ENCODE results near the gene SPRR2E. TPM values are rescaled to one million over a fixed set of nuclear protein-coding genes. Genes with fewer than 3 reads are reported as not detected.

Gene SPRR2E
- total RNA-seq, 1 donor from 2014 or later = not detected

DNA sequence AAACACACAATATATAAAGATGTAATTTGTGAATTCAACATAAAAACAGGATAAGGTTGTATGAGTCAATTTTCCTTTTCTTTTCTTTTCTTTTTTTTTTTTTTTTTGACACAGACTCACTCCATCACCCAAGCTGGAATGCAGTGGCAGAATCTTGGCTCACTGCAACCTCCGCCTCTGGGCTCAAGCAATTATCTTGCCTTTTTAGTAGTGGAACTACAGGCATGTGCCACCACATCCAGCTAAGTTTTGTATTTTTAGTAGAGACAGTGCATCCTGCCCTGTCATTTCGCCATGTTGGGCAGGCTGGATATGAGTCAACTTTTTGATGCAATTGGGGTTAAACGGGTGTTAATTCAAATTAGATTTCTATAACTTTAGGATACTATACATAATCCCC is 12.6 kb downstream of the SPRR2E start:
- H3K9me3 Mint-ChIP-seq = no peaks in the 10 kb centered on the region
- no peak overlapping the region for H3K4me3 Mint-ChIP-seq
- no peaks in the 10 kb centered on the region for H3K4me1 Mint-ChIP-seq (ENCODE audit: unreplicated experiment)
- H3K36me3 Mint-ChIP-seq = no peaks in the 10 kb centered on the region
- no peak overlapping the region for H3K27ac Mint-ChIP-seq
- H3K27me3 Mint-ChIP-seq = no peaks in the 10 kb centered on the region
- no peak for DNase-seq (ENCODE audit: extremely low spot score, unreplicated experiment)
- TF ChIP-seq, protein P1, sequence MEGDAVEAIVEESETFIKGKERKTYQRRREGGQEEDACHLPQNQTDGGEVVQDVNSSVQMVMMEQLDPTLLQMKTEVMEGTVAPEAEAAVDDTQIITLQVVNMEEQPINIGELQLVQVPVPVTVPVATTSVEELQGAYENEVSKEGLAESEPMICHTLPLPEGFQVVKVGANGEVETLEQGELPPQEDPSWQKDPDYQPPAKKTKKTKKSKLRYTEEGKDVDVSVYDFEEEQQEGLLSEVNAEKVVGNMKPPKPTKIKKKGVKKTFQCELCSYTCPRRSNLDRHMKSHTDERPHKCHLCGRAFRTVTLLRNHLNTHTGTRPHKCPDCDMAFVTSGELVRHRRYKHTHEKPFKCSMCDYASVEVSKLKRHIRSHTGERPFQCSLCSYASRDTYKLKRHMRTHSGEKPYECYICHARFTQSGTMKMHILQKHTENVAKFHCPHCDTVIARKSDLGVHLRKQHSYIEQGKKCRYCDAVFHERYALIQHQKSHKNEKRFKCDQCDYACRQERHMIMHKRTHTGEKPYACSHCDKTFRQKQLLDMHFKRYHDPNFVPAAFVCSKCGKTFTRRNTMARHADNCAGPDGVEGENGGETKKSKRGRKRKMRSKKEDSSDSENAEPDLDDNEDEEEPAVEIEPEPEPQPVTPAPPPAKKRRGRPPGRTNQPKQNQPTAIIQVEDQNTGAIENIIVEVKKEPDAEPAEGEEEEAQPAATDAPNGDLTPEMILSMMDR (conservative IDR thresholded peaks at IDR 0.05) = no peak

DNA sequence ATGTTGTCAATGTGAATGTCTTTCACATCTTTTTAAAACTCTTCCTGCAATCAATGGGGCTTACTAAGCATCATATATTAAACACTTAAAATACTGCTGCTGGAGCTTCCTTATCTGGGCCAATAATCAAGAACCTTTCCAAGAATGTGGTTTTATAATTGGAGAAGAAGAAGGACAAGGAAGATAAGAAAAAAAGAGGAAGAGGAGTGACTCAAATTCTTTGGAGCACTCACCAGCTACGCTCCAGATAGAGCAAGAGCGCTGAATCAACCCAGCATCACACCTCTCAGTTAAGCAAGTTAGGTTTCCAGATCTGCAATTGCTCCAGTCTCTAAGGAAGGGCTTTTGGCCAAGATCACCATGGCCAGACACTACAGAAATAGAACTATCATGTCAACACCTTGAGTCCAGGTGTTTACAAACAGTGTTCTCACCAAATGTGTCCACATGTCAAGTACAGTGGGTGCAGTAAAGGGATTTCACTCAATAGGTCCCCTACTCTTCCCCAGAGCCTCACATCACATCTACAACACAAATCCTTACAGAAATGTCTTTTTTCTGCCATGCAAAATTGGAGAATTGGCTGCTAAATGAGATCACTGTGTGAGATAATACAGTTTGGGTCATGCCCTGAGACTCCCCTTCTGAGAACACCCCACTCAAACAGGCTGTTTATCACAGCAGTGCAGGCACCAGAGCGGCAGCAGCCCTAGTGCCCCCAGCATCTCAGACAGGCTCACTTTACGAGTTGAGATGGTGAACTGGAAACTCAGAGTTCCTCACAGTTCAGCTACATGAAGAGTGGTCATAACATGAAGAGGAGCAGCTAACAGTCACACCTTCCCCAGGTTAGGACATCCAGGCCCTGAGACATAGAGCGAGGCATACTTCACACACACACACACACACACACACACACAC is 21.3 kb downstream of the SPRR2E start:
- no peaks in the 10 kb centered on the region for H3K9me3 Mint-ChIP-seq
- no peak for DNase-seq (ENCODE audit: extremely low spot score, unreplicated experiment)
- TF ChIP-seq, protein P1 (conservative IDR thresholded peaks at IDR 0.05) = no peak

DNA sequence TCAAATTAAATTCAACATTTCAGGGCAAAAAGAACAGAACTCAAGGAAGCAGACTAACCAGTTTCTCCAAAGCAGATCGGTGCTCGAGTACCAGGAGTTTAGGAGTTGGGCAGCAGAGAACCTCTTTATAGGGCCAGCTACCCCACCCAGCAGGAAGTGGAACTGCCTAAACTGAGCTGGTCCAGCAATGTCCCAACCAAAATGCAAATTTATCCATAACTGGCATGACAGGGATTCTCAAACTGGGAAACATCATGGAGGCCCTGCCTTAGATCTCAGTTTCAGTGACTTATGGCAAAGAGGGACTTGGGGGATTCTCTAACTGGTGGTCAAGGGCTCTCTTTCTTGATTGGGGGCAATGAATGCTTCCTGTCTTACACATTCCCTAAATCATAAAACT is 22.8 kb downstream of the SPRR2E start, which contains the start of gene SPRR2B:
SPRR2B (minus strand) TSS at position 101 of the 400 bp plus-strand sequence. CDS start 772 bp downstream, outside the sequence.
- H3K4me1 Mint-ChIP-seq (ENCODE audit: unreplicated experiment) = no peaks in the 10 kb centered on the region
- DNase-seq (ENCODE audit: extremely low spot score, unreplicated experiment) = no peak
- H3K36me3 Mint-ChIP-seq = no peaks in the 10 kb centered on the region
- H3K27ac Mint-ChIP-seq = no peak within 1 kb of the TSS
- TF ChIP-seq, protein P1 (conservative IDR thresholded peaks at IDR 0.05) = no peak
- H3K27me3 Mint-ChIP-seq = peaks cover 10% of the 10 kb centered on the region
- H3K4me3 Mint-ChIP-seq = no peak within 1 kb of the TSS
- no peaks in the 10 kb centered on the region for H3K9me3 Mint-ChIP-seq

More for the DNA sequence above, 21.3 kb downstream of the SPRR2E start:
- Mint-ChIP-seq H3K36me3 (no peaks in the 10 kb centered on the region), H3K4me3 (no peak overlapping the region), H3K27me3 (peaks cover 8% of the 10 kb centered on the region), H3K27ac (no peak overlapping the region), H3K4me1 (ENCODE audit: unreplicated experiment) (no peaks in the 10 kb centered on the region)

DNA sequence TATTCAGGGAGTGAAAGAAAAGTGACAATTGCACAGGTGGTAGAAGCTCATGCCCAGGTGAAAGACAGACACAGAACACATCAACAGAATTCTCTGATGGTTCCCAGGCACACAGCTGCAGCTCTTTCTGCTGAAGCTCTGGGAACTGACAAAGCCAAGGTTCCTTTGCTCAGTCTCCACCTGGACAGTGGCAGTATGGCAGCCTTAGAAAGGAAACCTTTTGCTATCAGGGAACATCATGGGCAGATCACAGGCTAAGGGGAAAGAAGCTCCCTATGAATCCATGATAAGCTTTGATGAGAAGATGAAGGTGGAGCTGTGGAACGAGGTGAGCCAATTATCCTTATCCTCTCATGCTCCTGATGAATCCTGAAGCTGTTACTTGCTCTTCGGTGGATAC is 24.1 kb downstream of the SPRR2E start:
- H3K27me3 Mint-ChIP-seq = peaks cover 10% of the 10 kb centered on the region
- TF ChIP-seq, protein P1 (conservative IDR thresholded peaks at IDR 0.05) = no peak
- DNase-seq (ENCODE audit: extremely low spot score, unreplicated experiment) = no peak
- H3K4me1 Mint-ChIP-seq (ENCODE audit: unreplicated experiment) = no peaks in the 10 kb centered on the region
- no peaks in the 10 kb centered on the region for H3K9me3 Mint-ChIP-seq
- H3K27ac Mint-ChIP-seq = no peak overlapping the region
- H3K4me3 Mint-ChIP-seq = no peak overlapping the region
- no peaks in the 10 kb centered on the region for H3K36me3 Mint-ChIP-seq

DNA sequence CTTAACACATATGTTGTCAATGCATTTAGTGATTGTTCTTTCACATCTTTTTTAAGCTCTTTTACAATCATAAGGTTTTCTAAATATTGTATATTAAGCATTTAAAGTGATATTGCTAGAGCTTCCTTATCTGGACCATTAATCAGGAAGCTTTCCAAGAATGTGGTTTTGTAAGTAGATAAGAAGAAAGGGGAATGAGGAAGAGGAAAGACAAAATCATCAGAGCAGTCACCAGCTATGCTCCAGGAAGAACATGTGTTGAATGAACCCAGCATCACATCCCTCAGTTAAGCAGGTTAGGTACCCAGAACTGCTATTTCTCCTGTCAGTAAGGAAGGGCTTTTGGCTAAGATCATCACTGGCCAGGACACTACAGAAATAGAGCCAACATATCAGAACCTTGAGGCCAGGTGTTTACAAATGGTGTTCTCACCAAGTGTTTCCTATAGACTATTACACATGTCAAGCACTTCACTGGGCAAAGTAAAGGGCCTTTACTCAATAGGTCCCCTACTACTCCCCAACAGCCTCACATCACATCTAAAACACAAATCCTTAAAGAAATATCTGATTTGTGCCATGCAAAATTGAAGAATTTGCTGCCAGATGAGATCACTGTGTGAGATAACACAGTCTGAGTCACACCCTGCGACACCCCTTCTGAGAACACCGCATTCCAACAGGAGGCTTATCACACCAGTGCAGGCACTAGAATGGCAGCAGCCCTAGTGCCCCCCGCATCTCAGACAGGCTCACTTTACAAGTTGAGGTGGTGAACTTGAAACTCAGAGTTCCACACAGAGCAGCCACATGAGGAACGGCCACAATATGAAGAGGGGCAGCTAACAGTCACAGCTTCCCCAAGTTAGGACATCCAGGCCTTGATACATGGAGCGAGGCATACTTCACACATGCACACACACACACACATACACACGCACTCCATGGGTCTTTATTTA is 35.2 kb downstream of the SPRR2E start:
- Mint-ChIP-seq H3K27ac (peak overlapping the region; percentile 1), H3K4me1 (ENCODE audit: unreplicated experiment) (no peaks in the 10 kb centered on the region), H3K9me3 (no peaks in the 10 kb centered on the region), H3K4me3 (no peak overlapping the region), H3K36me3 (no peaks in the 10 kb centered on the region), H3K27me3 (peaks cover 6% of the 10 kb centered on the region)
- TF ChIP-seq, protein P1 (conservative IDR thresholded peaks at IDR 0.05) = no peak
- no peak for DNase-seq (ENCODE audit: extremely low spot score, unreplicated experiment)

All from type B pancreatic cell (in vitro differentiated cells).